Panc1 (cell line): ENCODE data around the gene CNPY2. TPM values are rescaled to one million over a fixed set of nuclear protein-coding genes. Genes with fewer than 3 reads are reported as not detected.

Experiments
- ATAC-seq: fragments of 200-7000 bp; cut with Tn5 transposase; 2 replicates; pipeline ENCODE4 v1.9.1; 2020; ENCODE audit warnings: mild to moderate bottlenecking, moderate library complexity
- BruUV-seq: library from RNA; stranded (reverse); fragments of 400-500 nt; replicated peaks from 2 replicates; lab custom pipeline; 2021; lab: Mats Ljungman, UMichigan
- CTCF ChIA-PET: fragments of 300-600 bp; sonication (Branson Sonifier 250); formaldehyde crosslinking; loops from one replicate; lab custom pipeline; 2022; ENCODE audit warnings: antibody characterized with exemption; lab: Charles Lee
- POLR2A ChIA-PET: fragments of 300-600 bp; sonication (Branson Sonifier 250); formaldehyde crosslinking; loops from one replicate; lab custom pipeline; 2022; ENCODE audit warnings: antibody characterized with exemption; lab: Charles Lee
- DNase-seq: peaks from one replicate; pipeline ENCODE4 v3.0.0-alpha.2; 2010; ENCODE audit warnings: low read depth, low spot score
- H3K27ac ChIP-seq: 2 replicates; pipeline ENCODE4 v1.5.1; 2011; ENCODE audit warnings: mild to moderate bottlenecking, low read length, inconsistent platforms
- H3K27me3 ChIP-seq: fragments of 200-500 bp; sonication (Bioruptor generic); 2 replicates; pipeline ENCODE4 v1.6.0; 2014; ENCODE audit warnings: low read length, inconsistent platforms; ENCODE audit not compliant: control insufficient read depth, insufficient read depth
- H3K36me3 ChIP-seq: fragments of 200-500 bp; sonication (Bioruptor generic); 2 replicates; pipeline ENCODE4 v1.5.1; 2014; ENCODE audit warnings: inconsistent platforms, mild to moderate bottlenecking, low read length, moderate library complexity; ENCODE audit not compliant: control insufficient read depth, insufficient read depth
- H3K4me1 ChIP-seq: 2 replicates; pipeline ENCODE4 v1.5.1; 2011; ENCODE audit warnings: inconsistent platforms, mild to moderate bottlenecking, low read length, moderate library complexity; ENCODE audit not compliant: control insufficient read depth, insufficient read depth
- H3K4me3 ChIP-seq, 2 experiments: 2 replicates each; pipeline ENCODE4 v1.5.1; 2011 to 2012; ENCODE audit warnings: low read depth in 2 of 2, low read length in 2 of 2, mild to moderate bottlenecking in 2 of 2, inconsistent platforms in 1 of 2, moderate library complexity in 1 of 2
- H3K9me3 ChIP-seq: fragments of 200-500 bp; sonication (Bioruptor generic); 2 replicates; pipeline ENCODE4 v1.5.1; 2014; ENCODE audit warnings: low read depth, mild to moderate bottlenecking, inconsistent platforms, low read length, moderate library complexity; ENCODE audit not compliant: control insufficient read depth, insufficient read depth
- CTCF ChIP-seq: fragments of 450-650 bp; IDR thresholded peaks from 2 replicates; pipeline ENCODE4 v1.5.1; 2017; ENCODE audit warnings: mild to moderate bottlenecking
- POLR2AphosphoS5 ChIP-seq: IDR thresholded peaks from 2 replicates; pipeline ENCODE4 v1.6.1; 2012; ENCODE audit warnings: mild to moderate bottlenecking, low read depth, low read length, moderate library complexity
- SIN3A ChIP-seq: IDR thresholded peaks from 2 replicates; pipeline ENCODE4 v1.6.1; 2012; ENCODE audit warnings: low read depth, mild to moderate bottlenecking, low read length, moderate library complexity, borderline replicate concordance; ENCODE audit not compliant: insufficient read depth
- TCF7L2 ChIP-seq: IDR thresholded peaks from 2 replicates; pipeline ENCODE4 v1.6.1; 2011; ENCODE audit warnings: mild to moderate bottlenecking, low read depth, low read length, inconsistent platforms
- in situ Hi-C: cut with HindIII; loops from 2 replicates; pipeline ENCODE4 v1.10.0; 2016; ENCODE audit warnings: low sequenced_read_pairs, low pct_unique_long_range_greater_than_20kb
- intact Hi-C: fragments of 100-400 bp; cut with micrococcal nuclease; formaldehyde crosslinking; loops from one replicate; pipeline ENCODE4 v1.10.0; 2022; ENCODE audit not compliant: unreplicated experiment
- total RNA-seq: library from RNA; stranded (reverse); gene quantifications from one replicate; pipeline ENCODE4 v1.2.1, GENCODE V29; 2021; ENCODE audit not compliant: unreplicated experiment
- TF ChIP-seq, protein P1 (sequence below), 2 experiments: IDR thresholded peaks; 2 replicates each; pipeline ENCODE4 v1.6.1; 2011 to 2012; ENCODE audit warnings: low read depth in 2 of 2, control low read depth in 1 of 2, low read length in 1 of 2, mild to moderate bottlenecking in 1 of 2, moderate library complexity in 1 of 2; ENCODE audit not compliant: insufficient read depth in 1 of 2

CNPY2 gene
- total RNA-seq, 1 experiment from 2014 or later = 115 TPM

DNA sequence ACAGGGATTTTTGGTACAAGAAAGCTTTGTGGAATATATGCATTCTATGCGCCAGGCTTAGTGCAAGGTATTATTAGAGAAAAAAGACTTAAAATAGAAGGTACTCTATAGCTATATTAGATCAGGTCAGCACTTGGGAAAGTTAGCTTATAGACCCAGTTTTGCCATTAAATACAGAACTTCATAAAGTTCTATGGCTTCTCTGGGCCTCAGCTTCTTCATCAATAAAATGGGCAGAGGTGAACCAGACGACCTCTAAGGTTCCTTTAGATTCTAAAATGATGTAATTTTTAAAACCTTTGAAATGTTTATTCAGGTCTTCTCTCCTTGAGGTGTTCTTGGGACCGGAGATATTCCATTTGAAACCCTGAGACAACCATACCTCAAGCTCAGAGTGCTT lies 7.1 kb downstream of the CNPY2 start:
- no TSS peak for BruUV-seq
- Histone ChIP-seq H3K4me1 (no peaks in the 10 kb centered on the region), H3K27ac (no peak overlapping the region), H3K36me3 (peaks cover 5% of the 10 kb centered on the region; the same call in 1 of the 2 replicates), H3K27me3 (no peaks in the 10 kb centered on the region), H3K9me3 (no peaks in the 10 kb centered on the region), H3K4me3 (no peak overlapping the region)
- ATAC-seq = no peak
- DNase-seq = no peak
- intact Hi-C loops (no loop called here), in situ Hi-C loops (no loop called here)
- TF ChIP-seq CTCF = no peak
- ChIA-PET POLR2A (no interaction called here), CTCF (interaction anchor here (1.0 kb wide), 1 partner anchor 12 kb away, joined by 3 read pairs; no protein-coding TSS in a partner anchor)

- Histone ChIP-seq H3K27ac (no peak overlapping the region), H3K27me3 (no peaks in the 10 kb centered on the region), H3K36me3 (peaks cover 5% of the 10 kb centered on the region; the same call in 1 of the 2 replicates), H3K4me3 (no peak overlapping the region), H3K4me1 (no peaks in the 10 kb centered on the region), H3K9me3 (no peaks in the 10 kb centered on the region)
- intact Hi-C loops = no loop called here
- ATAC-seq (no peak), DNase-seq (no peak)
- ChIA-PET CTCF (interaction anchor here (0.7 kb wide), 1 partner anchor 118 kb away, joined by 4 read pairs; no protein-coding TSS in a partner anchor), POLR2A (interaction anchor here (0.7 kb wide), 1 partner anchor 184 kb away, joined by 4 read pairs; no protein-coding TSS in a partner anchor)
- no TSS peak for BruUV-seq
- in situ Hi-C loops = no loop called here
- TF ChIP-seq, protein P1, sequence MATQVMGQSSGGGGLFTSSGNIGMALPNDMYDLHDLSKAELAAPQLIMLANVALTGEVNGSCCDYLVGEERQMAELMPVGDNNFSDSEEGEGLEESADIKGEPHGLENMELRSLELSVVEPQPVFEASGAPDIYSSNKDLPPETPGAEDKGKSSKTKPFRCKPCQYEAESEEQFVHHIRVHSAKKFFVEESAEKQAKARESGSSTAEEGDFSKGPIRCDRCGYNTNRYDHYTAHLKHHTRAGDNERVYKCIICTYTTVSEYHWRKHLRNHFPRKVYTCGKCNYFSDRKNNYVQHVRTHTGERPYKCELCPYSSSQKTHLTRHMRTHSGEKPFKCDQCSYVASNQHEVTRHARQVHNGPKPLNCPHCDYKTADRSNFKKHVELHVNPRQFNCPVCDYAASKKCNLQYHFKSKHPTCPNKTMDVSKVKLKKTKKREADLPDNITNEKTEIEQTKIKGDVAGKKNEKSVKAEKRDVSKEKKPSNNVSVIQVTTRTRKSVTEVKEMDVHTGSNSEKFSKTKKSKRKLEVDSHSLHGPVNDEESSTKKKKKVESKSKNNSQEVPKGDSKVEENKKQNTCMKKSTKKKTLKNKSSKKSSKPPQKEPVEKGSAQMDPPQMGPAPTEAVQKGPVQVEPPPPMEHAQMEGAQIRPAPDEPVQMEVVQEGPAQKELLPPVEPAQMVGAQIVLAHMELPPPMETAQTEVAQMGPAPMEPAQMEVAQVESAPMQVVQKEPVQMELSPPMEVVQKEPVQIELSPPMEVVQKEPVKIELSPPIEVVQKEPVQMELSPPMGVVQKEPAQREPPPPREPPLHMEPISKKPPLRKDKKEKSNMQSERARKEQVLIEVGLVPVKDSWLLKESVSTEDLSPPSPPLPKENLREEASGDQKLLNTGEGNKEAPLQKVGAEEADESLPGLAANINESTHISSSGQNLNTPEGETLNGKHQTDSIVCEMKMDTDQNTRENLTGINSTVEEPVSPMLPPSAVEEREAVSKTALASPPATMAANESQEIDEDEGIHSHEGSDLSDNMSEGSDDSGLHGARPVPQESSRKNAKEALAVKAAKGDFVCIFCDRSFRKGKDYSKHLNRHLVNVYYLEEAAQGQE (IDR thresholded peaks at IDR 0.05; ENCODE audit: insufficient read depth in 1 of 2, low read depth in 2 of 2, low read length in 1 of 2) = no peak
- TF ChIP-seq POLR2AphosphoS5 (no peak), CTCF (no peak), TCF7L2 (no peak), SIN3A (no peak)
These were observed 8.4 kb downstream of the CNPY2 start for GRCh38 chr12:56307221-56307965.
